GM19328 (cell line): ENCODE results near the gene GRIFIN.
A peak's percentile ranks its signal among the peaks of the same experiment; 100 is the strongest.

Experiments used
- ATAC-seq: cut with Tn5 transposase; IDR thresholded peaks from one replicate; pipeline ENCODE4 v1.9.1; 2021; ENCODE audit warnings: mild to moderate bottlenecking, moderate library complexity; ENCODE audit not compliant: unreplicated experiment

The GRIFIN gene, protein sequence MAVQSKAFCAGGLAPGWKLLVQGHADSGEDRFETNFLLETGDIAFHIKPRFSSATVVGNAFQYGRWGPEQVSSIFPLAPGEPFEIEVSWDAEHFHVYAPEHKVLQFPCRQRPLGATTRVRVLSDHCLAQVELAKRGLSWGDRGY

DNA sequence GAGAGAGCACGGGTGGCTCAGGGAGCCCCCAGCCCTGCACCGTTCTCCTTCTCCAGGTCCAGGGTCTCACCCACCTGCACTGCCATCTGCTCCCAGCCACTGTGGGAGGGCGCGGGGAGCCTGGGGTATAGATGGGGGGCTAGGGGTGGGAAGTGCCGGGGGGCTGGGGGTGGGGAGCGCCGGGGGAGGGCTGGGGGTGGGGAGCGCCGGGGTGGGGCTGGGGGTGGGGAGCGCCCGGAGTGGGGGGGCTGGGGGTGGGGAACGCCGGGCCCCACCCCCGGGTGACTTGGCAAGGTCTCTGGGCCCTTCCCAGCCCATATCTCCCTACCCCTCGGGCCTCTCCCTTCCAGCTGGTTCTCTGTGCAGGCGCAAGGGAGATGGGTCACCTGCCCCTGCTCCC, at the start of gene GRIFIN:
Gene GRIFIN, minus strand, starts transcription at position 101 of the 400 bp plus-strand sequence. Its CDS starts 15 bp downstream, at position 86.
- no peak for ATAC-seq

DNA sequence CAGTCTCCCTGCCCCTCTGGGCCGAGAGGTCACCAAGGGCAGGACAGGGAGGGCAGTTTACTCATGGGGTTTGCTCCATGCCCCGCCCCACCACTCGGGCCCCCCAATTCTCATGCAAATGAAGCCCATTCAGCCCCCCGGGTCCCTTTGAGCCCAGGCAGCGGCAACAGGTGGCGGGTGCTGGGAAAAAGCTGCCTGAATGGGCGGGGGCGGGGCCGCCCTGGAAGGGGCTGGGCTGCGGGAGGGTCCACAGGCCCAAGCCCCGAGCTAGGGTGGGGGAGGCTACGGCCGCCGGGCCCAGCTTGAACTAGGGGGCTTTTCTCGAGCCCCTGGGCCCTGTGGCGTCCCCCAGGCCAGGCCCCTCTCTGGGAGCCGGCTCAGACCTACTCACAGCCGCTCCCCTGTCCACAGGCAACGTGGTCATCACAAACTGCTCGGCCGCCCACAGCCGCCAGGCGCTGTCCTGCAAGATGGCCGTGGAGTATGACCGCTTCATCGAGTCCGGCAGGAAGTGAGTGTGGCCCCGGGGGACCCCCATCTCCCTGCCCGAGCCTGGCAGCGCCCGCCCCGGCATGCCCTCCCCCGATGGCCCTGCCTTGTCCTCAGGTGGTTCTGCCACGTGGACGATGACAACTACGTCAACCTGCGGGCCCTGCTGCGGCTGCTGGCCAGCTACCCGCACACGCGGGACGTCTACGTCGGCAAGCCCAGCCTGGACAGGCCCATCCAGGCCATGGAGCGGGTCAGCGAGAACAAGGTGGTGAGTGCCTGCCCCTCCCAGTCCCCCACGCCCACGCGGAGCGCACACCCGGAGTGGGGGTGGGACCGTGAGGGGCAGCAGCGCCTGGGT, 48.8 kb upstream of the GRIFIN start:
- ATAC-seq = no peak

DNA sequence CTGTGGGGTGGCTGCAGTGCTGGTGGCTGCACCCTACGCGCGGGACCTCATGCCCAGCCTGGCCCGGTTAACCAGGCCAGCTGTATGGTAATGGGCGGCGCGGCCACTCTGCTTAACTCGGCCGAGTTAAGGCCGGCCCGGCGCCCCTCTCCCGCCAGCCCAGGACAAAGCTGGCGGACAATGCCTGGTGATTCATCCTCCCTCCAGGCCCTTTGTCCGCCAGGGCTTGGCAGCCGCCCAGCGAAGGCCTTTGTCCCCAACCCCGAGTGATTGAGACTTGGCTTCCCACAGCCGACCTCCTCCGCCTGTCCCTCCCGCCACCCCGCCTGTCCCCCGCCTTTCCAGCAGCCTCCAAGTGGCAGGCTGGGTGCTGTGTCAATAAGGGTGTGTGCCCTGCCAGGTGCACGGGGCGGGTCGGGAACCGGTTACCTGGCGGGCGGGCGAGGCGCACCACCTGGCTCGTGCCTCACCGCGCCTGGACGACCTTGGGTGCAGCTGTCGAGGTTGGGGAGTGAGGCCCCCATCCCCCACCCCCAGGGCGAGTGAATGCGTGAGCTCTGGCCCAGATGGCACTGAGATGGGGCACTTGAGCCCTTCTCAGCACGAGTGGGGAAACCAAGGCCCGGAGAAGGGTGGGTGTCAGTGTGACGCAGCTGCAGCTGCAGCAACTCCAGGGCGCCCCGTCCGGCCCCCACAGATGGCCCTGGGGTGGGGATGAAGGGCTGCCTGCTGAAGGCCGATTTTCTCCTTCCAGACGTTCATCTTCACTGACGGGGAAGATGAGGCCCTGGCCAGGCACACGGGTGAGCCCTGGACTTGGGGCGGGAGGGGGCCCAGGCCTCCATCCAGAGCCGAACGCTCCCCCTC, 48.0 kb upstream of the GRIFIN start:
- no peak for ATAC-seq

DNA sequence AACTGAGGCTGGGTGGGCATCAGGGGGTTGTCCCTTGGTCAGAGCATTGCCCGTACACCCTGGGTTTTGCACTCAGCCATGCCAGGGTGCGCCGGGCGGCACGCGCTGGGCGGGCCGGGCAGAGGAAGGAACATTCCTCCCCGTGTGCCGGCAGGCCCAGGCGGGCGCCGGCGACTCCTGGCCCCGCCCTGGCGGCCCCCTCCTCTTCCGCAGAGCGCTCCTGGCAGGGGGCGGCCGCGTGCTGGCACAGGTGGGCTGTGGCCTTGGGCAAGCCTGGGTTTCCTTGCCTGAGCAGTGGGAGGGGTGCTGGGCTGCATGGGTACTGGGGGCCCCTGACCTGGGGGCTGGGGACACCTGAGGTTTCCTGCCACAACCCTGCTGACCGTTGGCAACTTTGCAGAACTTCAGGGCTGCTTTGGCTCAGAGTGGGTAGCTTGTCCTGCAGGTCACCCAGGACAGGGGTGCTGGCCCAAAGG, 47.3 kb upstream of the GRIFIN start:
- ATAC-seq = no peak

DNA sequence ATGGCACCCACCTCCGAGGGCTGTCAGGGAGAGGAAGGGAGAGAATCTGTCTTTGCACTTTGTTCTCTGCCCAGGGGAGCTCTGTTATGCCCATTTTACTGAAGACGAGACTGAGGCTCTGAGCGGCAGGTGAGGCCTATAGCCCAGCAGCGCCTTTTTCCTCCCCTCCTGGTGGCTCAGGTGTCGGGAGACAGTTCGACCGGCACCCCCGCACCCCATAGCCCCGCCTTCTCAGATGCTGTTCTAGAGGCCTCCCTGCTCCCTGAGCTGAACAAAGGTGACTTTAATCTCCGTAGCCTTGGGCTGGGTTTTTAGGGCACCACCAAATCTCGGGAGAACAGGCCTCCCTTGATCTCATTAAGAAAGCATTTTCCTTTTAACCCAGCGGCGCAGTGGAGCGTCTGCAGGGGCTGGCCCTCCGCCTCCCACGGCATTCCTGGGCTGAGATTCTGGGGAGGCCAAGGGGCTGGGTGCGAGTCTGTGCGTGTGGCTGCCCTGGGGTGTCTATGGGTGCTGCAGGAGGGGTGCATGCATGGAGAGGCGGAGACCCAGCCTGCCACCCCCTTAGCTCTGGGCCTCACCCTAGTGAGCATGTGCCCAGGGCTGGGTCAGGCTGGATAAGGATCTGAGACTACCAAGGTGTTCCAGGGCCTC, 46.7 kb upstream of the GRIFIN start:
- ATAC-seq = no peak

DNA sequence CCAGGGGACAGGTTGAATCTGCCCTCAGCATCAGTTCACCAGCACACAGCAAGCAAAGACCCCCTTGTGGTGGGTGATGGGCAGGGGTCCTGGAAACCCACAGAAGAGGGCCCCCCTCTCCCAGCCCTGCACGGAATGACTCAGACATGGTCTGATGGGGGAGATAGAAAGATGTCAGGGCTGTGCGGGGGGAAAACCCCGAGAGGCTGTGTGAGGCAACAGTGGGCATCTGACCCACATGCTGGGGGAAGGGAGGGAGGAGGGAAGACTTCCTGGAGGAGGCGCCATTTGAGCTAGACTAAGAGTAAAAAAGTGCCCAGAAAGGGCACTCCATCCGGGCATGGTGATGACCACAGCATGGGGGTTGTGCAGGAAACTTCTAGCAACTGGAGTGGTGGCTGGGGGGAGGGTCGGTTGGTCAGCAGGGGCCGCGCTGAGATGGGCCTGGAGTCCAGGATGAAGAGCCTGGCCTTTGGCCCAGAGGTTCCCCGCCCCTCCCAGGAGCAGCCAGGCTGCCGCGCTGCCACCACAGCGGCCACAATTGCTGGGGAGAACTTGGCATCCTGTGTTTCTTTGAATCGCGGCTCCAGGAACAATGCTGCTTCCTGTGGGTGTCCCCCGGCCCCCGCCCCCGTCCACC, 45.9 kb upstream of the GRIFIN start:
- no peak for ATAC-seq

DNA sequence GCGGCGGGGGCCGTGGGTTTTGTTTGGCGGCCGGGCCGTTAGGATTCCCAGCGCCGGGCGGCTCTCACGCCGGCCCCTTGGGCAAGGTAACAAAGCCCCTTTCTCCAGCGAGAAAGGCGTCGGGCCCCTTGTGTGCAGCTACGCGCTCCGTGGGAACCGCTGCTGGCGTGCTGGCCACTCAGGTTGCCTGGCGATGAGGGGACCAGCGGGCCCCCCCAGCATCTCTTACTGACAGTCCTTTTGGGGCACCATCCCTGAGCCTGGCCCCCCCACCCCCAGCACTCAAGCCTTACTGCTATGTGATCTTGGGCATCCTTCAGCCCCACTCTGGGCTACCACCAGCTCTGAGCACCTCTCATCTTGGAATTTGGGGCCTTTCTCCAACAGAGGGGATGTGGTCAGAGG, 45.1 kb upstream of the GRIFIN start:
- no peak for ATAC-seq

DNA sequence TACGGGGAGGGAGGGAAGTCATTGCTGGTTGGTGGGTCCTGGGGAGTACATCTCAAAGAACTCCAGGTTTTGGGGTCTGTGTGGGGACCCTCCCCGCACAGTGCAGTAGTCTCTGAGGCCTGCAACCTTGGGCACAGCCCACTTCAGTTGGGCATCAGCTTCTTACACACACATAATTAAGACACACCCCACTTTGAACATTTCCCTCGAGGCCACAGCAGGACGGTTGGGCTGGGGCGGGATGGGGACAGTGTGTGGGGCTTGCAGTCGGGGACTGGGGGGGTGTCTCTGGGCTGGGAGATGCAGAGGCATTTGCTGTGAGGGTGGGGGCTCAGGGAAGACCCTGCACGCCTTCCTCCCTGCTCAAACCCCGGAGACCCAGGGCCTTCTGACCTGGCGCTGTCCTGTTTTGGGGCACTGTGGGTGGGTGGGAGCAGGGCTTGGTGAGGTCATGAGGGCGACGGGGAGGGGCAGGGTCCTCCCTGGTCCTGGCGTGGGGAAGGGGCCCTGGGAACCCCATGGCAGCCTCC, 44.6 kb upstream of the GRIFIN start:
- no peak for ATAC-seq

DNA sequence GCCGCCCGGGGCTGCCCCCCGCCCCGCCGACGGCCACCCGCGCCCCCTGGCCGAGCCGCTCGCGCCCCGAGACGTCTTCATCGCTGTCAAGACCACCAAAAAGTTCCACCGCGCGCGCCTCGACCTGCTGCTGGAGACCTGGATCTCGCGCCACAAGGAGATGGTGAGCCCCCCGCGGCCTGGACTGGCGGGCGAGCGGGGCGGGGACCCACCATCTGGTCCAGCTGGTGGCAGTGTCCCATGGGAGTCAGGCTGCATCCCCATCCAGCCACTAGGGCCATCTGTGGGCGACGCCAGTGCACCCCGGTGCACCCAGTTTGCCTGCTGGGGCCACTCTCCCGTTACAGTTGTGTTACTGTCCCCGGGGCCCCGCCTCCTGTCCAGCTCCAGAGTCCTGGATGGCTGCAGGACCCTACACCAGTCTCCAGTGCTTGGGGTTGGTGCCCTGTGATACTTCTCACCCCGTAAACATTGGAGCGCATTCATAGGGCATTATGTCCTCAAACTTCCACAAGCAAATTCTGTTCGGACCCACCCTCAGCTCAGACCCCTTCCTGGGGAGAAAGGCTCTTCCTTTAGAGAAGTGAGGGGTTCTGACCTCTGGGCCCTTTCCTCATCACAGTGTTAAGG, 44.0 kb upstream of the GRIFIN start:
- no peak for ATAC-seq

DNA sequence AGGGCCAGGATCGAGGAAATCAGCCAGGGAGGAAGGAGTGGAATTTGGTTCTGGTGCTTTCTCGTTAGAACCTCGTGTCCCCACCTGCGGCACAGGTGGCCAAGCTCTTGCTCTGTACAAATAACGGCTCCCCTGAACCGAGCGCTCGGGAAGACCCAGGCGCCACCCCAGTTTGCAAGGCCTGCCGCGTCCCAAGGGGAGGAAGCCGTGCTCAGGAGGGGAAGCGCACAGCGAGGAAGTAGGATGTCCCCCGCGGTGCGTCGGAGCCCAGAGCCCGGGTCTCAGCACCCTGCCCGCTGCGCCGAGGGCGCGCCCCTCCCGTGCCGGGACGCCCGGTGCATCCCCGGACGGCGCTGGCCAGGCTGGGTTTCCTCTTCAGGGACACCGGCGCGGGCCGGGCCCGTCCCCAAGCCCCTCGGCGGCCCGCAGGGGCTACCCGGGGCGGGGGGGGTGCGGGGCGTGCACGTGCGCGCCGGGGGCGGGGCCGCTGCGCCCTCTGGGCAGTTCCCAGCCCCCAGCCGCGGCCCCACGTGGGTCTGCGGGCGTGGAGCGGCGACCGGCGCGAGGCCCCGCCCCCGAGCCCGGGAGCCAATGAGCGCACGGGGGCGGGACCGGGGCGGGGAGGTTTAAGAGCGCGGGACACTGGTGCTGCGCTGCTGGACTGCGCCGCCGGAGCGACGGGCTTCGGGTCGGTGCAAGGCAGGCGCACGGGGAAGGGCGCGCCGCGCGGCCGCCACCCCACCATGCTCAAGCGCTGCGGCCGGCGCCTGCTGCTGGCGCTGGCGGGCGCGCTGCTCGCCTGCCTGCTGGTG, 43.1 kb upstream of the GRIFIN start, which contains the start of gene LFNG:
Gene LFNG, plus strand, starts transcription at position 656 of the 812 bp plus-strand sequence. Its CDS starts 88 bp downstream, at position 744.
- peak; percentile 85 for ATAC-seq

DNA sequence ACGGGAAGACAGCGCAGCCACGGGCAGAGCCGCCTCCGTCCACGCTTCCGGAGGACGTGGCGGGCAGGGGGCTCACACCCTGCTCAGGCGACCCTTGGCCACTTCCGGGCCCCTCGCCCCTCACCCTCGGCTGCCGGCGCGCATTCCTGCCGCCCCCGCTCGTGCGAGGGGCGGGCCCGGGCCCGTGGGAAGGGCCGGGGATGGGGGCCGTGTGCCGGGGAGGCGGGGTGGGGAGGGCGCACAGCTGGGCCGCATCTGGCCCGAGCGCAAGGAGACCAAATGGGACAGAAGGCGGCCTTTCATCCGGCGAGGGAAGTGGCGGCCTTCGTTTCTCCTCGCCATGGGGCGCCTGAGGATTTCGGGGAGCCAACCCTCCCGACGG, 42.5 kb upstream of the GRIFIN start:
- ATAC-seq = no peak

DNA sequence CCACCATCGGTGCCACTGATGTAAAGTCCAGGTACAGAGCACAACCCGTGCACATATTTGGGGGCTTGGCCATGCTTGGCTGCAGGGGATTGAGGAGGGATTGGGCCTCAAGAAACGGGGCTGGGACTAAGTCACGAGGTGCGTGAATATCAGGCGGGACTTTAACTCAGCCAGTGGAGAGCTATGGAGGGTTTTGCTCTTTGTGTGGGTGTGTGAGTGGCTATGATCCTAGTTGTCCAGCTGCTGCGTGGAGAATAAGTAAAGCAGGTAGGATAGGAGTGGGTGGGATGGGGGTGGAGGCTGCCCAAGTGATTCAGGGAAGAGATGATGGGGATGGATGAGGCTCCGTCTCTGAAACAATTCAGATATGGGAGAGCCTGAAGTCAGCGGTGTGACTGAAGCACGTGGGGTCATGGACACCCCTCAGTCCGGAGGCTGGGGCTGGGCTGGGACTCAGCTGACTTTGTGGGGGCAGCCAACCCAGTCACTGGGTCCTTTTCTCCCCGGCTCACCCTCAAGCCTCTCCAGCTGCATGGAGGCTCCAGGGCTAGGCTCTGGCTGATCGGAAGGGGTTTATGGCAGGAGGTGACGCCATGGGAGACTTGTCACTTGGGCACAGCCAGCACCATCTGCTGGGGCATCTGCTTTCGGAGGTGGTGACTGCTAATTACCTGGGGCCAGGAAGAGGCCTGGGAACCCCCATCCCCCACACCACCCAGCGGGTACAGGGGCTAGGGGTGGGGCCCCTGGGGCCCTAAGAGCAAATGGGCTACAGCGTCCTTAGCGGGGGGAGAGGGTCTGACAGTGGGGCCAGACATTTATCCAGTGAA, 41.7 kb upstream of the GRIFIN start:
- ATAC-seq = no peak

DNA sequence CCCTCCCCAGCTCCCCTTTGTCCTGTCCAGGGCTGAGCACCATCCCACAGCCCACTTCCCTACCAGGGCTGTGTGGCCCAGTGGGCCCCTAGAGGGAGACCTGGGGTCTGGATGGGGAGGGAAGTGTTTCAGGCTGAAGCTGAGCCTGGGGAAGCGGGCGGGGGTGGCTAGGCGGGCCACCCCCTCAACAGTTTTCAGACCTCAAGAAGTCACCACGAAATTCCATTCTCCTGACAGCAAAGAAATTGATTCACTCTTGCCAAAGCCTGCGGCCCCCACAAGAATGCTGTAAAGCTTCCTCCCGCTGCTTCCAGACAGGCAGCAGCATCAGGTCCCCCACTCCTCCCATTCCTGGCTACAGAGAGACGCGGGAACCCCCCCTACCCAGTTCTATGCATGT, 40.8 kb upstream of the GRIFIN start:
- ATAC-seq = no peak

DNA sequence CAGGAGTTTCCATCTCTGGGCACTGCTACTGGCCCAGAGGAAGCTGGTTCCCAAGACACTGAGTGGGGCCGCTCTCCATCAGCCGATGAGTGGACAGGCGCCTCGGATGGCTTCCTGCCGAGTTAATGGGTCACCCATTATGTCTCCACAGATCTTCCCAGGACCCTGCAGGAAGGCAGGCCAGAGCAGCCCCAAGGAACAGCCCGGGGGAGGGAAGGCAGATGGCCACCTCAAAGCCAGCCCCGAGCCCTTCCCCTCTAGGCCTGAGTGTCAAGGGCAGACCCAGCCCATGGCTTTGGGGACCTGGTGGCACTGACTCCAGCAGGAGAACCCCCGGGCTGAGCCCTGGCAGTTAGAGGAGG, 40.0 kb upstream of the GRIFIN start:
- no peak for ATAC-seq

DNA sequence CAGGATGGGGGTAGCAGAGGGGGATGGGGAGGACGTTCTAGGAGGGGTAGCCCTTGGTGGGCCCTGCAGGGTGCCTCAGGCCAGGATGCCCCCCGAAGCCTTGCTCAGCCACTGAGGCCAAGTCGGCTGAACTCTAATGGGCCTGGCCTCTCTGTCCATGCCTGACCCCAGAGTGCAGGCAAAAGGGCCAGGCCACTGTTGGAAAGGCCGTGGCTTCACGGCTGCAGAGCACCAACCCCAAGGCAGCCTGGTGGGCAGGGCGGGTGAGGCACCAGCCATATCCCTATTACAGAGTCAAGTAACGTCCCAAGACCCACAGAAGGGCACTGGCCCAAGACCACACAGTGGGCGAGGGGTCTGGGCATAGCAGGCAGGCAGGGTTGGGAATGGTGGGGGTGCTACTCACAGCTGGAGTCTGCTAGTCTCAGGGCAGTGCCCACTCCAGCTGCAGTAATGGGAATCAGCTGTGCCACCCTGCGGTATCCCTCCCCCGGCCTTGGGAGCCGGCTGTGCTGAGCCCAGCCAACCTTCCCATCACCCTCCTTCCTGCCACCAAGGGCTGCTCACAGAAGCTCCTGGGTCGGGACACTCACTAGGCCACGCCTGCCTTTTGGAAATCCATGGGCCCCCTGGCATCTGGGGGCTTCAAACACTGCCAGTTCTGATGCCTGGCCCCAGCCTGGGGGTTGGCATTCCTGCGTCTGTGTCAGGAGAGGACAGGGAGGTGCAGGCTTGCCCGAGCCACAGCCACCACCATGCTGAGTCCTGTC, 39.4 kb upstream of the GRIFIN start:
- ATAC-seq = no peak

DNA sequence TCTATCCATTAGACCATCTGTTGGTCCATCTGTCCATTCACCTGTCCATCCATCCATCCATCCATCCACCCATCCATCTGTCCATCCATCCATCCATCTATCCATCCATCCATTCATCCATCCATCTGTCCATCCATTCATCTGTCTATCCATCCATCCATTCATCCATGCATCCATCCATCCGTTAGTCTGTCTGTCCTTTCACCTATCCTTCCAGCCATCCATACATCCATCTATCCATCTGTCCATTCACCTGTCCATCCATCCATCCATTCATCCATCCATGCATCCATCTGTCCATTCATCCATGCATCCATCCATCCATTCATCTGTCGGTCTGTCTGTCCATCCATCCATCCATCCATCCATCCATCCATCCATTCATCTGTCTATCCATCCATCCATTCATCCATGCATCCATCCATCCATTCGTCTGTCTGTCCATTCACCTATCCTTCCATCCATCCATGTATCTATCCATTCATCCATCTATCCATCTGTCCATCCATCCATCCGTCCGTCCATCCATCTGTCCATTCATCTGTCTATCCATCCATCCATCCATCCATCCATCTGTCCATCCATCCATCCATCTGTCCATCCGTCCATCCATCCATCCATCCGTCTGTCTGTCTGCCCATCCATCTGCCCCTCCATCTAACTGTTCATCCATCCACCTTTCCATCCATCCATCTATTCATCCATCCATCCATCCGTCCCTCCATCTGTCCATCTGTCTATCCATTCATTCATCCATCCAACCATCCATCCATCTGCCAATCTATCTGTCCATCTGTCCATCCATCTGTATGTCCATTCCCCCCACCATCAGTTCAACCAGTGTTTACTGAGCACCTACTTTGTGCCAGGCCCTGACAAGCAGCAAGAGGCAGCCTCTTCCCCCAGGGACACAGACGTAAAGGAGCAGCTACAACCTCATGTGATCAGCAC, 38.5 kb upstream of the GRIFIN start:
- ATAC-seq = no peak
